Body of pancreas (tissue), 4 donors: Measurements from ENCODE around the gene CLINT1.

Source experiments
- CTCF ChIP-seq, 7 experiments: fragments of 450-650 bp in 4 of 7; fragments of 200-600 bp in 3 of 7; sonication (generic) in 3 of 7; IDR thresholded peaks; one replicate each; pipeline ENCODE4 v1.5.1; 2016 to 2019; ENCODE audit warnings: antibody characterized with exemption in 7 of 7
- POLR2A ChIP-seq, 3 donors: fragments of 450-650 bp; IDR thresholded peaks; one replicate each; pipeline ENCODE4 v1.6.1; 2016; ENCODE audit warnings: antibody characterized with exemption in 3 of 3, mild to moderate bottlenecking in 2 of 3

DNA sequence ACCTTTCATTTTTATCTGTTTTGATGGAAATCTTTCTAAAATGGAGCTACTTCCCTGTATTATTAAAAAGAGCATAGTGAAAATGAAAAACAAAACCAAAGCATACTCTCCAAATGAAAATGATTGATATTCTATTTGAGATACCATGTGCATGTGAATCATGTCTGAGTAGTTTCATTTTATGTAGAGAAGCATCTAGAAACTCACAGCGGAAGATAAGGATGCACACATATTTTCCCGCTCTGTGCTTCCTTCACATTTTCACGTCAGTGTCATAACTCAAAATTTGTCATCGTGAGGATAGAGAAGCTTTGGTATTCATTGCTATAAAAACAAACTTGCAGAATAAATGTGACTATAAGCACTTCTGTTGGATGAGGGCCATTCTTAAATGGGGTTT lies 34.0 kb upstream of the CLINT1 start:
- TF ChIP-seq POLR2A (IDR thresholded peaks at IDR 0.05) (no peak), CTCF (IDR thresholded peaks at IDR 0.05) (no peak)
